GM19395 (cell line): Measurements from ENCODE around the gene CD44.
A peak's percentile ranks its signal among the peaks of the same experiment; 100 is the strongest.

ENCODE experiments used
- ATAC-seq: cut with Tn5 transposase; IDR thresholded peaks from one replicate; pipeline ENCODE4 v1.9.1; 2021; ENCODE audit warnings: mild to moderate bottlenecking, moderate library complexity; ENCODE audit not compliant: unreplicated experiment

Gene CD44

DNA sequence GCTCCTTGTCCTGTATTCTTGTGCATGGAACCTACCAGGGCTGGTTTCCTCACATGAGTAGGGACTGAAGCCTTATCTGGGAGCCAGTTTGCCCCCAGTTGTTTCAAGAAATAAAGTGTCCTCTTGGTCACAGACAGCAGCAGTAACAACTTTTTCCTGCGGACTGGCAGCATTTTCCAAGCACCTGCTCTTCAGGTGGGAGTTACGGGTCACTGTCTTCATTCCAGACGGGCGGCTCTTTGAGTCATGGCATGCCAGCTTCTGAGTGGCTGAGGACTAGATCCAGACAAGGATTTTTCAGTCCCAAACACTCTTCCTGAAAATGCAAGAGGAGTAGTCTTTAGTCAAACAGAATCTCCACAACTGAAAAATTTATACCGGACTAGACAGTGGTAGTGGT is 2.7 kb upstream of the CD44 start:
- no peak for ATAC-seq

GRCh38 chr11:35138058-35138457 is 913 bp upstream of the CD44 start:
- ATAC-seq, result no peak

DNA sequence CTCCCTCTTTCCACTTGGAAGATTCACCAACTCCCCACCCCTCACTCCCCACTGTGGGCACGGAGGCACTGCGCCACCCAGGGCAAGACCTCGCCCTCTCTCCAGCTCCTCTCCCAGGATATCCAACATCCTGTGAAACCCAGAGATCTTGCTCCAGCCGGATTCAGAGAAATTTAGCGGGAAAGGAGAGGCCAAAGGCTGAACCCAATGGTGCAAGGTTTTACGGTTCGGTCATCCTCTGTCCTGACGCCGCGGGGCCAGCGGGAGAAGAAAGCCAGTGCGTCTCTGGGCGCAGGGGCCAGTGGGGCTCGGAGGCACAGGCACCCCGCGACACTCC is 397 bp upstream of the CD44 start:
- no peak for ATAC-seq

- no peak for ATAC-seq
Observed at GRCh38 chr11:35139722-35140282, 831 bp downstream of the CD44 start.

DNA sequence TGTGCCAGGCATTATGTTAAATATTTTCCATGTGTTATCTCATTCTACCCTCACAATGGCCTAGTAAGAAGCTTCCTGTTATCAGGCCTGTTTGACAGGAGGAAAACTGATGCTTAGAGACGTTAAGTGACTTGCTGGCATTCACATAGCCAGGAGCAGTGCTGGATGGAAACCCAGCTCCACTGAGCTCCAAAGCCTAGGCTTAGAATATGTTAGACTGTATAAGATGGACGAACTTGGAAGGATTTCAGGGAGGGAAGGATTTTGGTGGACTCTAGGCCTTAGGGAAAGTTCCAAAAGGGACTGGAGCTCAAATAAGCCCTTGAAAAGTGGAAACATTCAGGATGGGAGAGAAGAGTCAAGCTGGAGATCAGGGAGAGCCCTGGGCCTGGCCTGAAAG is 2.1 kb downstream of the CD44 start:
- no peak for ATAC-seq

GRCh38 chr11:35141571-35141971 is 2.6 kb downstream of the CD44 start:
- no peak for ATAC-seq

DNA sequence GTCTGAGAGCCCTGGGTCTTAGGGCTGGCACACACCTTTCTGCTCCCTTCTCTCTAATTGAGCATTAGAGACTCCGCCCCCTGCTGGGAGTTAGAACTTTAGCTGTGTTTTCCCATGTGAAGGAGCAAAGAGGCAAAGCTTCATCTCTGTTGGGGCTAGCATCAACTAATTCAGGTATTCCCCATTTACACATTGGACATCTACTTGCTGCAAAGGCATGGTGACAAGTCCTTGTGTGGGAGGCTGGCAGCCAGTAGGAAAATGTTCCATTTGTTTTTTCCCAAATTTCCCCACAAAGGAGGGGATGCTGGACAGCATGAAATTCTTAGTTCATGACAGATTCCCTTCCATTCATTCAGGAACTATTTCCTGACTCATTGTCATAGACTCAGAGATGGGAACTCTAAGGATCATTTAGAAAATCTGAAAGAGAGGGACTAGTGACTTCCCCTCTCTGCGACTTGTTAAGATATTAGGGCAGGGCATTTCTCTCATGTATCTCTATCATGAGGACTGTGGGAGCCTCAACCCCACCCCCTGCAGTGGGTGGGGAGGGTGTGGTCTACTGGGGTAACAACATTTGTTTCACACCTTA is 3.6 kb downstream of the CD44 start:
- no peak for ATAC-seq

DNA sequence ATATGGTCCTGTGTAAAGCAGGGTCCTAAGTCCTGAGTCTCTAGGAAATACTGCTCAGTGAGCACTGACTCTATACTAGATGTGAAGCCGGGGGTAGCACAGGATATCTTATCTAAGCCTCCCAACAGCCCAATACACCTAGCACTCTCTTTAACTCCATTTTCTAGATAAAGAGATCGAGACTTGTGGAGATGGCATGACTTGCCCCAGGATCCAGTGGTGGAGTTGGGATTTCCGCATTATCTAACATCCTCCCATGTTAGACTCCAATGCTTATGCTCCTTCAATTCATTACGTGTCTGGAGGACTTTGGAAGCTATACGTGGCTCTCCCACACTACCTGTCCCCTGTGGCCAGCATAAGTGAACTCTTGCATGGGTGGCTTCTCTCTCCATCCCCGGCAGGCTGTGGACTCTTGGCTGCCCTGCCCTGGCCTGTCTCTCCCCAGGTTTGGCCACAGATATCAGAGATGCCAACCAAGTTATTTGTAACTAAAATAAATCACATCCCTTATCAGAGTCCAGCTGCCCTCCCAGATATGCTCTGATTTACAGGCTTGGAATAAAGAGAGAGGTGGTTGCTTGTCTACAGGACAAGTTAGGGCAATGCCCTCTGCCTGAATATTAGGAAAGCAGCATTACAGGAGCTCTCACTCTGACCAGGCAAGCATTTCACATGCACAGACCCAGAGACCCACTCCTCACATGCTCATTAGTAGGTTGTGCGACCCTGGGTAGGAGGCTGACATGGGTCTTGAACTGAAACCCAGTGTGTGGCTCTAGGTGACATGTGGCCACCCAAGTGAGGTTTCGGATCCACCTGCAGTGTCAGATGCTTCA is 4.5 kb downstream of the CD44 start:
- ATAC-seq, result no peak

DNA sequence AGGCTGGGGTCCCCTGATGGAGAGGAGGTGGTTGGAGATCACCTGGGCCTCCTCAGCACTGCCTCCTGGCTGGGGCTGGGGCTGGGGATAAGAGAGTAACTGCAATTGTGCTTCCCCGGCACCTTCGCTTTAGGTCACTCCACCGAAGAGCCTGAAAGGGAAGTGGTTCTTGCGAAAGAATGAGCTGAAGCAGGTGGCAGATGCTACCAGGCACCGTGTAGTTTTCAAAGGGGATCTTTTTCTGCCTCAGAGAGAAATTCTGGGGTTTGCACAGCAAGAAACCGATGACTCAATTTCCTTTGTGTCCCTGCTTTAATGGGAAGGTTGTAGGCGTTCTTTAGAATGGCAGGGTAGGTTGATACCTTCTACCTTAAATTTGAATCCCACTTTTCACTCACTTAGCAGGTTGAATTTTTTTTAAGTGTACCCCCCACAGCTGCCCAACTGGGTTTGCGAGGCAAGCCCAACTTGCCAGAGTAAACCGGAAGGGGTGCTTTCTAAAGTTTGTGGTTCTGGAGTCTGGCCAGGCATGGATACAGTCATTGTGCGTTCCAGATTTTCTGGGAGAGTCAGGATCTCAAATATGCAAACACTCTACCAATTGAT is 5.3 kb downstream of the CD44 start:
- ATAC-seq, result peak; percentile 60

- ATAC-seq, result no peak
Observed at GRCh38 chr11:35144806-35145205, 5.8 kb downstream of the CD44 start.

GRCh38 chr11:35145271-35145670 is 6.3 kb downstream of the CD44 start:
- peak; percentile 54 for ATAC-seq

- ATAC-seq, result peak; percentile 34
Observed at GRCh38 chr11:35146074-35146521, 7.1 kb downstream of the CD44 start.

- ATAC-seq, result no peak
Observed at GRCh38 chr11:35146711-35147110, 7.7 kb downstream of the CD44 start.

GRCh38 chr11:35147235-35147634 is 8.3 kb downstream of the CD44 start:
- ATAC-seq, result no peak

DNA sequence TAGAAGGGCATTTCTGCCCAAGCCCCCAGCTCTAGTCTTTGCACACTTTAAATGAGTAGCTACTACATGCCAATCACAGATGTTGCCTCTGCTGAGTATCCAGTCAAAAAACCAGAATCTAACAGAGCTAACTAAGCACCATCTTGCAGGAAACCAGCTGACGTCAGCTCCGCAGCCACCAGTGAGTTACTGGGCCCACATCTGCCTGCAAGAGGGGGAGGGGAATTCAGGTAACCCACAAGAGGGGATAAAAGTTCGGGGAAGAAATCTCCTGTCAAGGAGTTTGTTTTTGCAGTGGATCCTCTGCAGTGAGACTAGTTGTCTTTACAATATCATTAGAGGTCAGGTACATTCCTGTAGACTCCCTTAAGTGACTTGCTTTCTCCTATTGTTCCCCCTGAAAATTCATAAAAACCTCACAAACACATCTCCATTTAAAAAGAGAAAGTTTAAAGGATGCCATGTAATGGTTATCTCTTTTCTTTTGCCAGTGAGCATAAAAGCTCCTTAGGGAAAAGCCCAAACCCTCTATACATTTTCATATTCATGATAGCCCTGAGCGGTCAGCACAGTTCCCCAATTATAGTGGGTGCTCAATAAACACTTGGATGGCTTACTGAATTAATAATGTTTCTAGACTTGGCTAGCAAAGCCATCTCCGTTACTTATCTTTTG is 9.3 kb downstream of the CD44 start:
- no peak for ATAC-seq

GRCh38 chr11:35150454-35150853 is 11.5 kb downstream of the CD44 start:
- no peak for ATAC-seq

- ATAC-seq, result no peak
Observed at GRCh38 chr11:35151241-35151640, 12.3 kb downstream of the CD44 start.

DNA sequence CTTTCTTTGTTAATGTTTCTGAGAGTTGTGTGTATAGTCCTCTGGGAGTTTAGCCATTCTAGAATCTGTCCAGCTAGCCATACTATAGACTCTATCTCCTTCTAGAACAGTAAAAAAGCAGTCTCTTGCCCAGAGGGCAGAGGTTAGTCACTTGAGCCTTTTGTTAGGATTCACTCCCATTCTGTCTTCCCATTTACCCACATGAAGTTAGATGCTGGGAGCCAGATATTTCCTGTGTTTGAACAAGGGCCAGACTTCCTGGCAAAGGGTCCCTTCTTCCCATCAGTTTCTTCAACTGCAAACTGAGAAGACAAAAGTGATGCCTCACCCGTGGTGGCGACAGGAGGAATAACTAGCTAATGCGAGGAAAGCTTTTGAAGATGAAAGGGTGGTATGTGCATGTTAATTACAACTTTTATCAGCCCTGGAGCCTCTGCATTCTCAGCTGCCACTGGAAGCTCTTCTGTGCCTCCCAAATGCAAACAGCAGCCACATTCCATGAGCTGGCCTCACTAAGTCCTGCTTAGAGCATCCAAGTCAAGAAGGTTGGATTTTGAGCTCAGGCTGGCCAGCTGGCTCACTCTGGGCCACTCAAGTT is 12.8 kb downstream of the CD44 start:
- ATAC-seq, result no peak

DNA sequence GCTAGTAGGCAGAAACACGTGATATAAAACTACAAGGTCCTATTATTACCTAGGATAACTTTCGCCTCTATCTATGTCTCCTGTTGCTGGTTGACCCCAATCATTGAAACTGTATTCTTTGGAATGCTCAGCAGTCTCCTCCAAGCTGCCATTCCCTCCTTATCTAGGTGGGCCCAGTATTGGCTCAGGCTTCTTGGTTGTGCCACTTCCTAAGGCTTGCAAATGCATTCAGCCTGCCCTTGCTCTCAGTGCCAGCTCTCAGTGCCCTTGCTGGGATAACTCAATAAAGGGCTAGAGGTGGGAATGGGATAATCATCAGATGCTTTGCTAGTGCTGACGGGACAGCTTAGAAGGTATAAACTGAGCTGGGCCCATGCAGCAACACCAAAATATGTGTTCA is 13.6 kb downstream of the CD44 start:
- ATAC-seq, result no peak

GRCh38 chr11:35153280-35153679 is 14.3 kb downstream of the CD44 start:
- no peak for ATAC-seq

DNA sequence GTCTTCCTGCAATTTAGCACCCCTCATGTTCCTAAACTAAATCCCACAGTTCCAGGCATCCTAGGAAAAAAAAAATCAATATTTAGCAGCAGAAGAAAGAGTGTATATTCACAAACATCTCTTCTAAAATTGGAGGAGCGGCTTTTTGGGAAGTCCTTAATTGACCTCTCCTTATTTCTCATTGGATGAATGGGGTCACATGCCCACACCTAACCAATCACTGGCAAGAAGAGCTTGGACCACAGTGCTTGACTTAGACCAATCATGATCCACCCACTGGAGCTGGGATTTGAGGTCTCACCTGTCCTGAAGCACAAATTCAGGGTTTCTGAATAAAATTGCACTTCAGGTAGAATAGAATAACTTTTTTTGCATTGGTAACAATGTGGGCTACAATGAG is 16.0 kb downstream of the CD44 start:
- no peak for ATAC-seq
